HepG2 (cell line): Measurements from ENCODE around the gene HCFC2.
"Not testable (repeated sequence)": the region's sequence is repeated elsewhere in the genome, so short reads cannot be mapped to it uniquely, and the experiment has no call there.

ENCODE experiments used
- ZNF274 ChIP-seq: sonication (generic); formaldehyde crosslinking; IDR thresholded peaks from 2 replicates; pipeline ENCODE4 v1.5.1; 2020; ENCODE audit warnings: mild to moderate bottlenecking, missing genetic modification reagents
- TF ChIP-seq, protein P1 (sequence below): sonication (generic); formaldehyde crosslinking; IDR thresholded peaks from 2 replicates; pipeline ENCODE4 v1.4.0; 2020; ENCODE audit warnings: low read depth, missing genetic modification reagents

- TF ChIP-seq, protein P1, sequence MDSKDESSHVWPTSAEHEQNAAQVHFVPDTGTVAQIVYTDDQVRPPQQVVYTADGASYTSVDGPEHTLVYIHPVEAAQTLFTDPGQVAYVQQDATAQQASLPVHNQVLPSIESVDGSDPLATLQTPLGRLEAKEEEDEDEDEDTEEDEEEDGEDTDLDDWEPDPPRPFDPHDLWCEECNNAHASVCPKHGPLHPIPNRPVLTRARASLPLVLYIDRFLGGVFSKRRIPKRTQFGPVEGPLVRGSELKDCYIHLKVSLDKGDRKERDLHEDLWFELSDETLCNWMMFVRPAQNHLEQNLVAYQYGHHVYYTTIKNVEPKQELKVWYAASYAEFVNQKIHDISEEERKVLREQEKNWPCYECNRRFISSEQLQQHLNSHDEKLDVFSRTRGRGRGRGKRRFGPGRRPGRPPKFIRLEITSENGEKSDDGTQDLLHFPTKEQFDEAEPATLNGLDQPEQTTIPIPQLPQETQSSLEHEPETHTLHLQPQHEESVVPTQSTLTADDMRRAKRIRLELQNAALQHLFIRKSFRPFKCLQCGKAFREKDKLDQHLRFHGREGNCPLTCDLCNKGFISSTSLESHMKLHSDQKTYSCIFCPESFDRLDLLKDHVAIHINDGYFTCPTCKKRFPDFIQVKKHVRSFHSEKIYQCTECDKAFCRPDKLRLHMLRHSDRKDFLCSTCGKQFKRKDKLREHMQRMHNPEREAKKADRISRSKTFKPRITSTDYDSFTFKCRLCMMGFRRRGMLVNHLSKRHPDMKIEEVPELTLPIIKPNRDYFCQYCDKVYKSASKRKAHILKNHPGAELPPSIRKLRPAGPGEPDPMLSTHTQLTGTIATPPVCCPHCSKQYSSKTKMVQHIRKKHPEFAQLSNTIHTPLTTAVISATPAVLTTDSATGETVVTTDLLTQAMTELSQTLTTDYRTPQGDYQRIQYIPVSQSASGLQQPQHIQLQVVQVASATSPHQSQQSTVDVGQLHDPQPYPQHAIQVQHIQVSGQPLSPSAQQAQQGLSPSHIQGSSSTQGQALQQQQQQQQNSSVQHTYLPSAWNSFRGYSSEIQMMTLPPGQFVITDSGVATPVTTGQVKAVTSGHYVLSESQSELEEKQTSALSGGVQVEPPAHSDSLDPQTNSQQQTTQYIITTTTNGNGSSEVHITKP (CRISPR knock-in tag) = not testable (repeated sequence)
- not testable (repeated sequence) for TF ChIP-seq ZNF274
Measured at GRCh38 chr12:104114834-104115586, 50.7 kb downstream of the HCFC2 start.
